Measurements from ENCODE around the gene TXLNB.

DNA sequence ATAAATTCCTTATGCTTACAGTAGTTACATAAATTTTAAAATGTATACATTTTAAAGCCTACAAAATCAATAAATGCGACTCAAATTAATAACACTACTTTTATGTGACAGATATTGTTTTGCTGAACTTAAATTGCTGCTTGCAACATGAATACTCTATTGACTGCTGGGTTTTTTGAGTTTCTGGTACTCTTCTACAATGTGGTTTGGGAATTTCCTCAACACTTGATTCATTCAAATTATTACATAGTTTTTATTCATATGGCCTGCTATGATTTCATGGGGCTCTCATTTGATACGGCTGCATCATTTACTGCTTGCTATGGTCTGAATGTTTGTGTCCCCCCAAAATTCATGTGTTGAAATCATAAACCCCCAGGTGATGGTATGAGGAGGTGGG, 2.3 kb upstream of the TXLNB start:
- TF ChIP-seq, protein P1, sequence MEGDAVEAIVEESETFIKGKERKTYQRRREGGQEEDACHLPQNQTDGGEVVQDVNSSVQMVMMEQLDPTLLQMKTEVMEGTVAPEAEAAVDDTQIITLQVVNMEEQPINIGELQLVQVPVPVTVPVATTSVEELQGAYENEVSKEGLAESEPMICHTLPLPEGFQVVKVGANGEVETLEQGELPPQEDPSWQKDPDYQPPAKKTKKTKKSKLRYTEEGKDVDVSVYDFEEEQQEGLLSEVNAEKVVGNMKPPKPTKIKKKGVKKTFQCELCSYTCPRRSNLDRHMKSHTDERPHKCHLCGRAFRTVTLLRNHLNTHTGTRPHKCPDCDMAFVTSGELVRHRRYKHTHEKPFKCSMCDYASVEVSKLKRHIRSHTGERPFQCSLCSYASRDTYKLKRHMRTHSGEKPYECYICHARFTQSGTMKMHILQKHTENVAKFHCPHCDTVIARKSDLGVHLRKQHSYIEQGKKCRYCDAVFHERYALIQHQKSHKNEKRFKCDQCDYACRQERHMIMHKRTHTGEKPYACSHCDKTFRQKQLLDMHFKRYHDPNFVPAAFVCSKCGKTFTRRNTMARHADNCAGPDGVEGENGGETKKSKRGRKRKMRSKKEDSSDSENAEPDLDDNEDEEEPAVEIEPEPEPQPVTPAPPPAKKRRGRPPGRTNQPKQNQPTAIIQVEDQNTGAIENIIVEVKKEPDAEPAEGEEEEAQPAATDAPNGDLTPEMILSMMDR (conservative IDR thresholded peaks at IDR 0.05; ENCODE audit: low read length): no peak
- no peak for TF ChIP-seq EZH2phosphoT487 (IDR thresholded peaks at IDR 0.05; ENCODE audit: borderline replicate concordance, low read depth, low read length)

Measured in OCI-LY7 (cell line).